ENCODE measurements around the gene OR51E2.
"Not testable (repeated sequence)": the region's sequence is repeated elsewhere in the genome, so short reads cannot be mapped to it uniquely, and the experiment has no call there.

The OR51E2 gene

GRCh38 chr11:4697585-4697984, at the start of gene OR51E2:
OR51E2 (minus strand) TSS chr11:4697853; CDS start chr11:4682711, 15,142 bp downstream.
- DNase-seq (ENCODE audit: low read depth): no peak

- DNase-seq (ENCODE audit: low read depth): no peak
Observed at GRCh38 chr11:4740735-4741134, 43.1 kb upstream of the OR51E2 start.

- DNase-seq (ENCODE audit: low read depth): no peak
Observed at GRCh38 chr11:4727171-4727570, 29.5 kb upstream of the OR51E2 start.

GRCh38 chr11:4722616-4723534, 25.2 kb upstream of the OR51E2 start:
- not testable (repeated sequence) for DNase-seq (ENCODE audit: low read depth)

GRCh38 chr11:4714300-4714699, 16.6 kb upstream of the OR51E2 start:
- DNase-seq (ENCODE audit: low read depth): no peak

GRCh38 chr11:4713241-4713640, 15.6 kb upstream of the OR51E2 start:
- no peak for DNase-seq (ENCODE audit: low read depth)

- no peak for DNase-seq (ENCODE audit: low read depth)
Observed at GRCh38 chr11:4704790-4705334, 7.2 kb upstream of the OR51E2 start.

GRCh38 chr11:4704054-4704789, 6.6 kb upstream of the OR51E2 start, which contains the start of gene MMP26:
MMP26 (plus strand) TSS chr11:4704784.
- DNase-seq (ENCODE audit: low read depth): no peak

GRCh38 chr11:4700436-4700820, 2.8 kb upstream of the OR51E2 start:
- DNase-seq (ENCODE audit: low read depth): no peak

- DNase-seq (ENCODE audit: low read depth): no peak
Observed at GRCh38 chr11:4699697-4700435, 2.2 kb upstream of the OR51E2 start.

GRCh38 chr11:4695442-4695841, 2.2 kb downstream of the OR51E2 start:
- DNase-seq (ENCODE audit: low read depth): no peak

- DNase-seq (ENCODE audit: low read depth): no peak
Observed at GRCh38 chr11:4684631-4685285, 12.9 kb downstream of the OR51E2 start.

- no peak for DNase-seq (ENCODE audit: low read depth)
Observed at GRCh38 chr11:4682623-4683419, 14.8 kb downstream of the OR51E2 start.

GRCh38 chr11:4680341-4680740, 17.3 kb downstream of the OR51E2 start:
- DNase-seq (ENCODE audit: low read depth): no peak

- no peak for DNase-seq (ENCODE audit: low read depth)
Observed at GRCh38 chr11:4677948-4678347, 19.7 kb downstream of the OR51E2 start.

GRCh38 chr11:4673781-4674180, 23.9 kb downstream of the OR51E2 start:
- DNase-seq (ENCODE audit: low read depth): no peak

GRCh38 chr11:4672470-4672869, 25.2 kb downstream of the OR51E2 start:
- DNase-seq (ENCODE audit: low read depth): no peak

- DNase-seq (ENCODE audit: low read depth): no peak
Observed at GRCh38 chr11:4671741-4672140, 25.9 kb downstream of the OR51E2 start.

GRCh38 chr11:4665424-4665823, 32.2 kb downstream of the OR51E2 start:
- no peak for DNase-seq (ENCODE audit: low read depth)

GRCh38 chr11:4664786-4665185, 32.9 kb downstream of the OR51E2 start:
- no peak for DNase-seq (ENCODE audit: low read depth)

GRCh38 chr11:4664183-4664582, 33.5 kb downstream of the OR51E2 start:
- no peak for DNase-seq (ENCODE audit: low read depth)

Measured in activated T-cell treated with anti-CD3 and anti-CD28 coated beads for 24 hours (primary cell).